Stimulated activated memory B cell treated with anti-CD40 and anti-IgM and Interleukin-4, amounts not matched to agents 10 μg/mL and 1 μg/mL and 100 μg/mL, for 72 hours (primary cell): ENCODE data around the gene PUM1.
A peak's percentile ranks its signal among the peaks of the same experiment; 100 is the strongest.

Experiments used
- ATAC-seq: fragments of 150-1000 bp; cut with Tn5 transposase; 2 replicates; pipeline ENCODE4 v1.10.0; 2021
- H3K27ac Mint-ChIP-seq: one replicate; pipeline ENCODE4 v1.8.0; 2022; ENCODE audit warnings: mild to moderate bottlenecking, mixed read lengths
- H3K27me3 Mint-ChIP-seq: one replicate; pipeline ENCODE4 v1.8.0; 2022; ENCODE audit warnings: mixed read lengths
- H3K36me3 Mint-ChIP-seq: one replicate; pipeline ENCODE4 v1.8.0; 2022; ENCODE audit warnings: mixed read lengths
- H3K4me1 Mint-ChIP-seq: one replicate; pipeline ENCODE4 v1.8.0; 2022; ENCODE audit warnings: mixed read lengths
- H3K4me3 Mint-ChIP-seq: one replicate; pipeline ENCODE4 v1.8.0; 2022; ENCODE audit warnings: mild to moderate bottlenecking, moderate library complexity, mixed read lengths
- H3K9me3 Mint-ChIP-seq: one replicate; pipeline ENCODE4 v1.8.0; 2022; ENCODE audit warnings: mixed read lengths

The PUM1 gene

GRCh38 chr1:30909365-30910068 is 156.0 kb downstream of the PUM1 start:
- H3K4me1 Mint-ChIP-seq = peaks cover 42% of the 10 kb centered on the region
- H3K27me3 Mint-ChIP-seq = peaks cover 68% of the 10 kb centered on the region
- H3K9me3 Mint-ChIP-seq = no peaks in the 10 kb centered on the region
- H3K27ac Mint-ChIP-seq = peak overlapping the region; percentile 54
- ATAC-seq = no peak
- H3K4me3 Mint-ChIP-seq = peak overlapping the region; percentile 83
- H3K36me3 Mint-ChIP-seq = no peaks in the 10 kb centered on the region

DNA sequence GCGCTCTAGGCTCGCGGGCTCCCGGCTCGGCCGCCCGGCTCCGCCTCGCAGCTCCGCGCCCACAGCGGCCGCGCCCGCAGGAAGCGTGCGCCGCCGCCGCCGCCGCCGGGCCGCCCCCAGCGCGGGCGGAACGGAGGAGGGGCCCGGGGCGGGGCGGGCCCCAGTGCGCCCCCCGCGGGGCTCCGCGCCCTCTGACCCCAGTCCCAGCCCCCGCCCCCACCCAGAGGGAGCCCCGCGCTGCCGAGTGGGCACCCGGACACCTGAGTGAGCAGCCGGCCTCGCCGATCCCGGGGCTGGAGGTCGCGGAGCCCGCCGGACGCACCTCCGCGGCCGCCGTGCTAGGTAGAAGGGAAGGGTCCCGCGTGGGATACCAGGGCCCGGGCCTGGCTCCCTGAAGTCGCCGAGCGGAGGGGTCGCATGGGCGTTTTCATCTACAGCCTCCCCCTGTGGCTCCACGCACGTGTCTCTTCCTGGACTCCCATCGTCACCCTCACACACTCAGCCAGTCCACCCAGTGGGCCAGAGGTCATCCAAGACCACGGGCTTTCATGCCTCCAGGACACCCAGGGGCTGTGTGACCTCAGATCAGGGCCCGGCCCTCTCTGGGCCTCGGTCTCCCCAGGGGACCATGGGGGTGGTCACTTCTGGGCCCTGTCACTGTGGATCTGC is 156.7 kb downstream of the PUM1 start, which contains the start of gene SDC3:
Gene SDC3, minus strand, starts transcription at position 63 of the 669 bp plus-strand sequence. CDS start 172 bp downstream, outside the sequence.
- Mint-ChIP-seq H3K9me3 (no peaks in the 10 kb centered on the region), H3K4me3 (peak within 1 kb of the TSS; percentile 83), H3K36me3 (no peaks in the 10 kb centered on the region), H3K4me1 (peaks cover 42% of the 10 kb centered on the region), H3K27ac (peak within 1 kb of the TSS; percentile 54), H3K27me3 (peaks cover 72% of the 10 kb centered on the region)
- ATAC-seq = peak; percentile 45

- no peak overlapping the region for H3K4me3 Mint-ChIP-seq
- ATAC-seq = no peak
- H3K27ac Mint-ChIP-seq = peak overlapping the region; percentile 31
- H3K4me1 Mint-ChIP-seq = peaks cover 42% of the 10 kb centered on the region
- H3K27me3 Mint-ChIP-seq = peaks cover 72% of the 10 kb centered on the region
- no peaks in the 10 kb centered on the region for H3K36me3 Mint-ChIP-seq
- H3K9me3 Mint-ChIP-seq = no peaks in the 10 kb centered on the region
Observed at GRCh38 chr1:30908316-30908695, 157.2 kb downstream of the PUM1 start.

DNA sequence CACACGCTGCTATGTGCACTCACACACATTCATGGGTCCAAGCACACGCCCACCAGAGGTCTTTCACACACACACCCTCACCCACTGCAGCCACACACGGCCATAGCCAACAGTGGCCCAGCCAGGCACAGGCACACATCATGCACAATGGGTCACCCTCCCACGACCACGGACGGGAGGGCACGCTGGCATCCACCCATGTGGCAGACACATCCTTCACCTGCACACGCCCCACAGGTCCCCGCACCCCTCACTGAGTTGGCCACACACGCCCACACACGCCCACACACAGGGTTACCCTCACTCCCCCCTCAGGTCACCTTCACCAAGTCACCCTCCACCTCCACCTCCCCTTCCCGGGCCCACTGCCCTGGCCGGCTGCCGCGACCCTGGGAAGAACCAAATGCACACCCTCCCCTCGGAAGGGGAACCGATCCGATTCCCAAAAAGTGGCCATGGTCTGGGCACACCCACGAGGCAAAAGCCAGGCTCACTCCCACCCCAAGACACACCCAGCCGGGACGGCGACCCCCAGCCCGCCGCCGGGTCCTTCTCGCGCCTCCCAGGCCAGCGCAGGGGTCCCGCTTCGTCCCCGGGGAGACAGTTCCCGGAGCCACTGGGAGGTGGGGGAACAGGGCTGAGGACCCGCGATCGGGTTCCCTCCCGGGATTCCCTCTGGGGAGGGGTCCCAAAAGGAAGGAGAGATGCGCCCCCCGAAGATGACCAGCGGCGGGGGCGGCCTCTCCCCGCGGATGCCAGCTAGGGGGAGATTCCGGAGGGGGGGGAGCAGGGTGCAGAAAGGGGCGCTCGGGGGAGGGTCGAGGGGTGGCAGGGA is 157.8 kb downstream of the PUM1 start:
- no peaks in the 10 kb centered on the region for H3K36me3 Mint-ChIP-seq
- ATAC-seq = peak; percentile 2
- H3K4me3 Mint-ChIP-seq = peak overlapping the region; percentile 70
- peaks cover 42% of the 10 kb centered on the region for H3K4me1 Mint-ChIP-seq
- peaks cover 77% of the 10 kb centered on the region for H3K27me3 Mint-ChIP-seq
- no peaks in the 10 kb centered on the region for H3K9me3 Mint-ChIP-seq
- H3K27ac Mint-ChIP-seq = peak overlapping the region; percentile 31

DNA sequence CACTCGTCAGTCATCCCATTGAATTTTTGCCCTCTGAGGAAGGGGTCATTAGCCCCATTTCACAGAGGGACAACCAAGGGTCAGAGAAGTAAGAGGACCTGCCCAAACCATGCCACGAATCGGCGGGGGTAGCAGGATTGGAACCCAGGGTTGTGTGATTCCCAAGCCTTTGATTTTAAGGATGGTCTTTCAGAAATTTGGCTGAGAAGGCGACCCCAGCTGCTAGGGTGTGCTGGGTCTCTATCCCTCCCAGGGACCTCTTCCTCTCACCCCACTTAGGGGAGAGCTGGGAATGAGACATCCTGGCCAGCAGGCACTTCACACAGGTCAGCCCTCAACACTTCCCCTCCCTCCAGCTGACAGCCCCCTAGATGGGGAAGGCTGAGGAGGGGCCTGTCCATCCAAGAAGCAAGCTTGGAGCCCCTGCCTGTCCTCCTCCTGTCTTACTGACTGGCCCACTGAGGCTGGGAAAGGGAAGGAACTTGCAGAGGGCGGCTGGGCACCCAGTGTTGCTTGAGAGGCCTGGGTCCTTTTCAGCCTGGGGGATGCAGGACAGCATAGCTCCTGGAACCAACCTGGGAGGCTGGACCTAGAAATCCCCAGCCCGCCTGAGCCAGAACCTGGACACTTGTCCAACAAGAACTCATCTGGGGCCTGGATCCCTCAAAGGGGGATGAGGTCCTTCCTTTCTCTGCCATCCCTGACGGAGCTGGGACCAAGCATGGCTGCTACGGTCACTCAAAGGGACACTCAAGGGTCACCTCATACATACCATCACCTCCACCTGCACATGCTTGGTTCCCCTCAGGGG is 158.7 kb downstream of the PUM1 start:
- no peaks in the 10 kb centered on the region for H3K36me3 Mint-ChIP-seq
- H3K9me3 Mint-ChIP-seq = no peaks in the 10 kb centered on the region
- peaks cover 80% of the 10 kb centered on the region for H3K27me3 Mint-ChIP-seq
- H3K27ac Mint-ChIP-seq = no peak overlapping the region
- ATAC-seq = no peak
- peaks cover 40% of the 10 kb centered on the region for H3K4me1 Mint-ChIP-seq
- peak overlapping the region; percentile 70 for H3K4me3 Mint-ChIP-seq

DNA sequence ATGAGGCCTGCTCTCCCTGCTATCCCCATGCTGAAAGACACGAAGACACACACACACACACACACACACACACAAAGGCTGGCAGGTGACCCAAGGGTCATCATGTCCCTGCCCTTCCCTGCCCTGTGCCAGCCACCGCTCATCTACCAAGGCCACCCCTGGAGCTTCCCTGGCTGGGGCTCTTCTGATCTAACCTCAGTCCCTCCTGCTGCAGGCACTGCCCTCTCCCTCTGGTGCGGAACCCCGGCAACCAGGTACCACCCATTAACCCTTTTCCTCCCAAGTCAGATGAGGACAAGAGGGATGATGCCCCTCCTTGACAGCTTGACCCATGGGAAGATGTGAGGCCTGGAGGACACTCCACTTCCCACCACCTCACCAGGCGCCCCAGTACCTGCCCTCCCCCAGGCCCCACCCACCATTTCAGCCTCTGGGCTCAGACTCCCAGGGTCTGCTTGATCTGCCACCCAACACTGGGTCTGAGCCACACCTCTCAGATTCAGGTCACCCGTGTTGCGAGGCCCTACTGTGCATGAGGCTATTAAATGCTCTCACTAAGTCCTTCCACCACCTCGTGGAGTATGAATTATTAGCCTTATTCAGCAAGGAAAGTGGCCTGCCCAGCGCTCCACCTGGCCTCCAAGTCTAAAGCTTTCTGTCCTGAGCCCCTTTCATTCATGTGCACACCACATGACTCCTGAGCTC is 159.4 kb downstream of the PUM1 start:
- no peak overlapping the region for H3K27ac Mint-ChIP-seq
- H3K36me3 Mint-ChIP-seq = no peaks in the 10 kb centered on the region
- no peak overlapping the region for H3K4me3 Mint-ChIP-seq
- peaks cover 32% of the 10 kb centered on the region for H3K4me1 Mint-ChIP-seq
- no peak for ATAC-seq
- H3K27me3 Mint-ChIP-seq = peaks cover 80% of the 10 kb centered on the region
- no peaks in the 10 kb centered on the region for H3K9me3 Mint-ChIP-seq

- Mint-ChIP-seq H3K4me3 (no peak overlapping the region), H3K9me3 (no peaks in the 10 kb centered on the region), H3K27me3 (peaks cover 73% of the 10 kb centered on the region), H3K4me1 (peaks cover 25% of the 10 kb centered on the region), H3K36me3 (no peaks in the 10 kb centered on the region), H3K27ac (no peak overlapping the region)
- no peak for ATAC-seq
Observed at GRCh38 chr1:30905403-30905802, 160.1 kb downstream of the PUM1 start.

DNA sequence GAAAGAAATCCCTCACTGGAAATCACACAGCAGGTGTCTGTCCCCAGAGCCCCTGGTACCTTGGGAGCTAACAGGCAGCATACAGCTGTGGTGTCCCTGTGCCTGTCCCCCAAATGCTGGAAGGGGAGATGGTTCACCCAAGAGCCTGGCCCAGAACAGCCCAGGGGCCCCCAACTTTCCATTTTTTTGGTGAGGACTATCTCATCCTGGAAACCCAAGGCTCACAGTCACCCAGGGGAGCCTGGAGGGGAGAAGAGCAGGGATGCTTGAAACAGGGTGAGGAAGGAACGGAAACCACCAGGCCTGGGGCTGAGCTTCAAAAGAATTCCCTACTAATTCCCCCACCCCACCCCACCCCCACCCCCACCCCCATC is 160.6 kb downstream of the PUM1 start:
- Mint-ChIP-seq H3K9me3 (no peaks in the 10 kb centered on the region), H3K27me3 (peaks cover 69% of the 10 kb centered on the region), H3K27ac (no peak overlapping the region), H3K36me3 (no peaks in the 10 kb centered on the region), H3K4me3 (no peak overlapping the region), H3K4me1 (peaks cover 21% of the 10 kb centered on the region)
- ATAC-seq = no peak

- Mint-ChIP-seq H3K36me3 (no peaks in the 10 kb centered on the region), H3K27me3 (peaks cover 63% of the 10 kb centered on the region), H3K27ac (no peak overlapping the region), H3K9me3 (no peaks in the 10 kb centered on the region), H3K4me1 (peaks cover 21% of the 10 kb centered on the region), H3K4me3 (no peak overlapping the region)
- ATAC-seq = no peak
Observed at GRCh38 chr1:30904191-30904961, 161.1 kb downstream of the PUM1 start.

GRCh38 chr1:30903343-30904034 is 162.0 kb downstream of the PUM1 start:
- H3K27me3 Mint-ChIP-seq = peaks cover 56% of the 10 kb centered on the region
- H3K4me1 Mint-ChIP-seq = peaks cover 21% of the 10 kb centered on the region
- H3K9me3 Mint-ChIP-seq = no peaks in the 10 kb centered on the region
- no peaks in the 10 kb centered on the region for H3K36me3 Mint-ChIP-seq
- ATAC-seq = no peak
- H3K4me3 Mint-ChIP-seq = no peak overlapping the region
- no peak overlapping the region for H3K27ac Mint-ChIP-seq

DNA sequence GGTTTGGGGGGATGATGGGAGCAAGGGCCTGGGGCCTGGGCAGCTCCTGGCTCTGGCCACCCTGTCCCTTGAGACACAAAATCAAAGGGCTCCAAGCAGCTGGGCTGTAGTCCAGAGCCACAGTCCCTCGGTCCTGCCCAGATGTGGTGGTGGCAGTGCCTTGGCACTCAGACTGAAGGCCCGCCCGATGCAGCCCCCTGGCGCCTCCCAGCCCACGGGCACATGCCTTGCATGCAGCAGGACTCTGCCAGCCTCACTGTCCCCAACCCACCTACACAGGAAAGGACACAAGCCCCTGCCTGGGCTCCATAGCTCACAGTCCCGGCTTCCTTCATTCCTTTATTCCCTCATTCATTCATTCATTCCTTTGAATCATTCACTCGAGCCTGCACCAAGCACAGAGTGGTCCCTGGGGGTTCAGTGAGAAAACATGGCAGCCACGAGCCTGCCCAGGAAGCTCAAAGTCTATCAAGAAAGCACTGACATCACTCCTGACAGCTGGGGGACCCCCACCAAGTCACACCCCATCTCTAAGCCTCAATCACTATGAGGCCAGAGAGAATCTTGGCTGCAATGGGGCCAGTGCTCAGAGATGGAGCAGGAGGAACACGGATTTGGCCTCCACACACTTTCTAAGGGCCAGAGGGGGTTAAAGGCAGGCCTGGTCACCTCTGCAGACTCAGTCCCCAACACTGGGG is 162.8 kb downstream of the PUM1 start:
- Mint-ChIP-seq H3K9me3 (no peaks in the 10 kb centered on the region), H3K4me1 (peaks cover 21% of the 10 kb centered on the region), H3K4me3 (no peak overlapping the region), H3K36me3 (no peaks in the 10 kb centered on the region), H3K27ac (no peak overlapping the region), H3K27me3 (peaks cover 52% of the 10 kb centered on the region)
- ATAC-seq = no peak

DNA sequence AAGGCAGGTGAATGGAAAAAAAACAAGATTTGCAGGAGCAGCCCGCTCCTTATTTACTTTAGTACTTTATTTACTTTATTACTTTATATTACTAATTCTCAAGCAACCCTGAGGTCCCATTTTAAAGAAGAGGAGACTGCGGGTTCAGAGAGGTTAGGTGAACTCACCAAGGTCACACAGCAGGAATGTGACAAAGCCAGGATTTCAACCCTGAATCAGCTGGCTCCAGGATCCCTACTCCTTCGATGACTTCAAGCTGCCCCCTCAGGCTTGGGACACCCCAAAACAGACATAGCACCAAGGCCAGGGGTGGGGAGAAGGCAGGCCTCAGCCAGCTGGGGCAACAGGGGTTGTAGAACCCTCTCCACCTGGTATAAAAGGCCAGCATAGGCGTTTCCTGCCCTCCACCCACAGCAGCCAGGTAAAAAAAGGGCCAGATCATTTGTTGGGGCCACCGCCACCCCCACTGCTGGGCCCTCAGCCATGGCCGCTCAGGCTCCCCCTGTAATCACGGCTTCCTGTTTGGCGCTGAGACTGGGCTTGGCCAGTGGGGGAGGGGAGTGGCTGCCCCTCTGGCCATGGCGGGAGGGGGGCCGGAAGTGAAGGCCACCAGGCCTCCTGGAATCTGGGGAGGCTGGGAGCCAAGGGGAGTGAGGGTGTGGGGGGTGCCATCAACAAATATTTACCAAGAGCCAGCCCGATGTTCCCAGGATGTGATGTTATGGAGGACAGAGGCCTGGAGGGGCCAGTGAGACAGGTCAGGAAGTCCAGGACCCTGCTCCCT is 163.5 kb downstream of the PUM1 start:
- Mint-ChIP-seq H3K27me3 (peaks cover 48% of the 10 kb centered on the region), H3K36me3 (no peaks in the 10 kb centered on the region), H3K27ac (no peak overlapping the region), H3K4me1 (peaks cover 16% of the 10 kb centered on the region), H3K4me3 (no peak overlapping the region), H3K9me3 (no peaks in the 10 kb centered on the region)
- no peak for ATAC-seq
